AG04450 (cell line): ENCODE results near the gene TNFRSF25. TPM values are rescaled to one million over a fixed set of nuclear protein-coding genes. Genes with fewer than 3 reads are reported as not detected.

Experiments
- CTCF ChIA-PET: fragments of 300-600, 350-600 bp; formaldehyde crosslinking; extraction: SDS; loops from one replicate; lab custom pipeline; 2022; ENCODE audit warnings: antibody characterized with exemption, inconsistent platforms; lab: Charles Lee
- POLR2A ChIA-PET: fragments of 350-600 bp; formaldehyde crosslinking; extraction: SDS; loops from one replicate; lab custom pipeline; 2021; ENCODE audit warnings: antibody characterized with exemption, inconsistent platforms; lab: Yijun Ruan, JAX
- DNase-seq: peaks from one replicate; pipeline ENCODE4 v3.0.0-alpha.2; 2011; ENCODE audit warnings: low read depth, low spot score
- H3K27ac ChIP-seq: one replicate; pipeline ENCODE4 v1.5.1; 2012; ENCODE audit warnings: low read depth, low read length, control low read depth
- H3K27me3 ChIP-seq: one replicate; pipeline ENCODE4 v1.6.0; 2012; ENCODE audit warnings: low read length; ENCODE audit not compliant: control insufficient read depth, insufficient read depth
- H3K4me3 ChIP-seq: 2 replicates; pipeline ENCODE4 v1.5.1; 2011; ENCODE audit warnings: mild to moderate bottlenecking, low read depth, low read length, control low read depth
- H3K9me3 ChIP-seq: 2 replicates; pipeline ENCODE4 v1.5.1; 2012; ENCODE audit warnings: low read length; ENCODE audit not compliant: control insufficient read depth, insufficient read depth
- polyA plus RNA-seq: library from polyadenylated mRNA; depleted of rRNA; stranded (reverse); fragments of >200 nt; gene quantifications from 2 replicates; pipeline ENCODE4 v1.2.3, GENCODE V29; 2011
- TF ChIP-seq, protein P1 (sequence below): IDR thresholded peaks from 2 replicates; pipeline ENCODE4 v1.5.1; 2011; ENCODE audit warnings: low read depth, low read length, control low read depth, inconsistent platforms

TNFRSF25 gene
- polyA plus RNA-seq, 1 experiment: 2.7 TPM

- peaks cover 54% of the 10 kb centered on the region for H3K27me3 ChIP-seq
- no peak overlapping the region for H3K4me3 ChIP-seq
- H3K9me3 ChIP-seq: no peaks in the 10 kb centered on the region; the same call in 1 of the 2 replicates
- no peak overlapping the region for H3K27ac ChIP-seq
- TF ChIP-seq, protein P1, sequence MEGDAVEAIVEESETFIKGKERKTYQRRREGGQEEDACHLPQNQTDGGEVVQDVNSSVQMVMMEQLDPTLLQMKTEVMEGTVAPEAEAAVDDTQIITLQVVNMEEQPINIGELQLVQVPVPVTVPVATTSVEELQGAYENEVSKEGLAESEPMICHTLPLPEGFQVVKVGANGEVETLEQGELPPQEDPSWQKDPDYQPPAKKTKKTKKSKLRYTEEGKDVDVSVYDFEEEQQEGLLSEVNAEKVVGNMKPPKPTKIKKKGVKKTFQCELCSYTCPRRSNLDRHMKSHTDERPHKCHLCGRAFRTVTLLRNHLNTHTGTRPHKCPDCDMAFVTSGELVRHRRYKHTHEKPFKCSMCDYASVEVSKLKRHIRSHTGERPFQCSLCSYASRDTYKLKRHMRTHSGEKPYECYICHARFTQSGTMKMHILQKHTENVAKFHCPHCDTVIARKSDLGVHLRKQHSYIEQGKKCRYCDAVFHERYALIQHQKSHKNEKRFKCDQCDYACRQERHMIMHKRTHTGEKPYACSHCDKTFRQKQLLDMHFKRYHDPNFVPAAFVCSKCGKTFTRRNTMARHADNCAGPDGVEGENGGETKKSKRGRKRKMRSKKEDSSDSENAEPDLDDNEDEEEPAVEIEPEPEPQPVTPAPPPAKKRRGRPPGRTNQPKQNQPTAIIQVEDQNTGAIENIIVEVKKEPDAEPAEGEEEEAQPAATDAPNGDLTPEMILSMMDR: no peak
- ChIA-PET POLR2A (no interaction called here), CTCF (interaction anchor here (1.0 kb wide), 1 partner anchor 37 kb away, joined by 3 read pairs; no protein-coding TSS in a partner anchor)
- no peak for DNase-seq
These were observed 47.9 kb downstream of the TNFRSF25 start for GRCh38 chr1:6417961-6418667.

- DNase-seq: no peak
- H3K9me3 ChIP-seq: no peaks in the 10 kb centered on the region; the same call in 1 of the 2 replicates
- TF ChIP-seq, protein P1: no peak
- POLR2A ChIA-PET: no interaction called here
- H3K27me3 ChIP-seq: peaks cover 49% of the 10 kb centered on the region
- H3K27ac ChIP-seq: no peak overlapping the region
- H3K4me3 ChIP-seq: no peak overlapping the region
- CTCF ChIA-PET: interaction anchor here (1.0 kb wide), 1 partner anchor 36 kb away, joined by 3 read pairs; no protein-coding TSS in a partner anchor
These were observed 49.1 kb downstream of the TNFRSF25 start for GRCh38 chr1:6416906-6417305.

DNA sequence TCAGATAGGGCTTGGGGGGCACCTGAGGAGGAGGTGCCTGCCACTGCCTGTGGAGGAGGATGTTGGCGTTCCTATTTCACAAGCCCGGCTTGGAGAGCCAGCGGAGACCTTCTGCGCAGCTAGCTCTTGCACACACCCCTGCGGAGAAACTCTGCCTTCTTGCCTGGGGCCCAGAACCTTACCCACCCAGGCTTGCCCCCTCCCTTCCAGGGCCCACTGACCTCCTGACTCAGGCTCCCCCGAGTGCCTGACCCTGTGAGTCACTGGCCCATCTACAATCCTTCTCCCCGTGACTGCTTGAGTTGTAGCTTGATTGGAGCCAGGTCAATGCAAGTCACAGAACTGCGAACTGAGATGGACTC, 49.7 kb downstream of the TNFRSF25 start:
- ChIA-PET CTCF (no interaction called here), POLR2A (interaction anchor here (0.6 kb wide), 1 partner anchor 223 kb away, joined by 4 read pairs; no protein-coding TSS in a partner anchor)
- no peaks in the 10 kb centered on the region; the same call in 1 of the 2 replicates for H3K9me3 ChIP-seq
- H3K27me3 ChIP-seq: peaks cover 44% of the 10 kb centered on the region
- no peak overlapping the region for H3K27ac ChIP-seq
- no peak overlapping the region for H3K4me3 ChIP-seq
- TF ChIP-seq, protein P1: no peak
- DNase-seq: no peak

GRCh38 chr1:6414881-6415626, 50.9 kb downstream of the TNFRSF25 start:
- ChIA-PET CTCF (interaction anchor here (0.7 to 2.2 kb wide), 8 partner anchors 15 to 199 kb away, joined by 3 to 6 read pairs (median 4); no protein-coding TSS in a partner anchor), POLR2A (interaction anchor here (1.2 kb wide), 1 partner anchor 21 kb away, joined by 3 read pairs; no protein-coding TSS in a partner anchor)
- H3K9me3 ChIP-seq: no peaks in the 10 kb centered on the region; the same call in 1 of the 2 replicates
- TF ChIP-seq, protein P1: no peak
- no peak overlapping the region for H3K4me3 ChIP-seq
- H3K27me3 ChIP-seq: peaks cover 38% of the 10 kb centered on the region
- no peak for DNase-seq
- H3K27ac ChIP-seq: no peak overlapping the region
